Measurements from ENCODE around the gene LUC7L3.

GRCh38 chr17:50692448-50693035 is 26.9 kb upstream of the LUC7L3 start:
- TF ChIP-seq POLR2AphosphoS5 (IDR thresholded peaks at IDR 0.05; ENCODE audit: low read depth) (no peak), EZH2 (IDR thresholded peaks at IDR 0.05; ENCODE audit: low read depth, unreplicated experiment) (no peak), CTCF (conservative IDR thresholded peaks at IDR 0.05; ENCODE audit: low read depth in 2 of 2) (no peak), EZH2phosphoT487 (IDR thresholded peaks at IDR 0.05; ENCODE audit: unreplicated experiment) (no peak), REST (IDR thresholded peaks at IDR 0.05; ENCODE audit: unreplicated experiment) (no peak), JUNB (IDR thresholded peaks at IDR 0.05; ENCODE audit: unreplicated experiment) (no peak)

All from GM23338 (cell line).